ENCODE results near the gene GCG.

DNA sequence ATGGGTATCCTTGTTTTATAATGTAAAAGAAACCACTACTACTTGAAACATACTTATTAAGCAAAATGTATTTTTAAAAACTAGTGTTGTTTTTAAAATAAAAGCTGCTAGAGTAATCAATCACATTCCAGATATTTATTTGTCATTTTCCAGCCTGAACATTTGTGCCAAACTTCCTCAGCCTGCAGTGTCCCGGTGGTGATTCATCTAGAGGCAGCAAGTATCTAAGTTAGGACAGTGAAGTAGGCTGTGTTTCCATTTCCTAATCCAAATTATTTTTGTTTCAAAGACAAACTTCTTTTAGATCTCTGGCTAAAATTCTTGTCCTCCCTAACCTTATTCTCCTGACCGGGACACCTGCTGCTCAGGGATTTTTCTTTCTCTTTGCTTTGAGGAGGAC, 12.8 kb upstream of the GCG start:
- TF ChIP-seq, protein P1, sequence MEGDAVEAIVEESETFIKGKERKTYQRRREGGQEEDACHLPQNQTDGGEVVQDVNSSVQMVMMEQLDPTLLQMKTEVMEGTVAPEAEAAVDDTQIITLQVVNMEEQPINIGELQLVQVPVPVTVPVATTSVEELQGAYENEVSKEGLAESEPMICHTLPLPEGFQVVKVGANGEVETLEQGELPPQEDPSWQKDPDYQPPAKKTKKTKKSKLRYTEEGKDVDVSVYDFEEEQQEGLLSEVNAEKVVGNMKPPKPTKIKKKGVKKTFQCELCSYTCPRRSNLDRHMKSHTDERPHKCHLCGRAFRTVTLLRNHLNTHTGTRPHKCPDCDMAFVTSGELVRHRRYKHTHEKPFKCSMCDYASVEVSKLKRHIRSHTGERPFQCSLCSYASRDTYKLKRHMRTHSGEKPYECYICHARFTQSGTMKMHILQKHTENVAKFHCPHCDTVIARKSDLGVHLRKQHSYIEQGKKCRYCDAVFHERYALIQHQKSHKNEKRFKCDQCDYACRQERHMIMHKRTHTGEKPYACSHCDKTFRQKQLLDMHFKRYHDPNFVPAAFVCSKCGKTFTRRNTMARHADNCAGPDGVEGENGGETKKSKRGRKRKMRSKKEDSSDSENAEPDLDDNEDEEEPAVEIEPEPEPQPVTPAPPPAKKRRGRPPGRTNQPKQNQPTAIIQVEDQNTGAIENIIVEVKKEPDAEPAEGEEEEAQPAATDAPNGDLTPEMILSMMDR (IDR thresholded peaks at IDR 0.05; ENCODE audit: extremely low read depth in 1 of 2, insufficient read depth in 1 of 2, low read depth in 1 of 2, low read length in 2 of 2): no peak
- TF ChIP-seq FOS (IDR thresholded peaks at IDR 0.05; ENCODE audit: borderline replicate concordance, insufficient read depth, low read length) (no peak), POLR2A (IDR thresholded peaks at IDR 0.05; ENCODE audit: low read depth, low read length) (no peak), POLR2AphosphoS5 (IDR thresholded peaks at IDR 0.05; ENCODE audit: insufficient read depth, low read depth, low read length) (no peak), EZH2 (IDR thresholded peaks at IDR 0.05; ENCODE audit: borderline replicate concordance, low read depth, low read length, severe bottlenecking) (no peak)
- TF ChIP-seq, protein P2, sequence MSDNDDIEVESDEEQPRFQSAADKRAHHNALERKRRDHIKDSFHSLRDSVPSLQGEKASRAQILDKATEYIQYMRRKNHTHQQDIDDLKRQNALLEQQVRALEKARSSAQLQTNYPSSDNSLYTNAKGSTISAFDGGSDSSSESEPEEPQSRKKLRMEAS (IDR thresholded peaks at IDR 0.05; ENCODE audit: insufficient read depth, insufficient read length): no peak

All from endothelial cell of umbilical vein (primary cell).